HG03571 (cell line): ENCODE data around the gene MBD4.
"Not testable (repeated sequence)": the region's sequence is repeated elsewhere in the genome, so short reads cannot be mapped to it uniquely, and the experiment has no call there.

Source experiments
- ATAC-seq: cut with Tn5 transposase; IDR thresholded peaks from one replicate; pipeline ENCODE4 v1.9.1; 2021; ENCODE audit not compliant: unreplicated experiment

The MBD4 gene

GRCh38 chr3:129413238-129413637, 26.5 kb downstream of the MBD4 start:
- not testable (repeated sequence) for ATAC-seq

GRCh38 chr3:129412542-129413198, 27.1 kb downstream of the MBD4 start:
- ATAC-seq: no peak

- ATAC-seq: no peak
These were observed 28.8 kb downstream of the MBD4 start for GRCh38 chr3:129410971-129411370.

- ATAC-seq: no peak
These were observed 30.2 kb downstream of the MBD4 start for GRCh38 chr3:129409541-129409940.

- no peak for ATAC-seq
These were observed 35.1 kb downstream of the MBD4 start for GRCh38 chr3:129404610-129405009.

- no peak for ATAC-seq
These were observed 35.6 kb downstream of the MBD4 start for GRCh38 chr3:129404130-129404529.

GRCh38 chr3:129403450-129403849, 36.3 kb downstream of the MBD4 start:
- no peak for ATAC-seq

GRCh38 chr3:129402616-129403015, 37.1 kb downstream of the MBD4 start:
- no peak for ATAC-seq

GRCh38 chr3:129402210-129402609, 37.5 kb downstream of the MBD4 start:
- no peak for ATAC-seq

GRCh38 chr3:129399895-129400357, 39.8 kb downstream of the MBD4 start:
- no peak for ATAC-seq

- ATAC-seq: peak; percentile 75
These were observed 40.4 kb downstream of the MBD4 start for GRCh38 chr3:129399145-129399894.

GRCh38 chr3:129398803-129399144, 41.0 kb downstream of the MBD4 start:
- ATAC-seq: no peak

- not testable (repeated sequence) for ATAC-seq
These were observed 45.8 kb downstream of the MBD4 start for GRCh38 chr3:129393760-129394564.

GRCh38 chr3:129393271-129393670, 46.5 kb downstream of the MBD4 start:
- ATAC-seq: no peak

- not testable (repeated sequence) for ATAC-seq
These were observed 47.5 kb downstream of the MBD4 start for GRCh38 chr3:129392106-129392887.

- not testable (repeated sequence) for ATAC-seq
These were observed 48.2 kb downstream of the MBD4 start for GRCh38 chr3:129391583-129391982.

GRCh38 chr3:129389572-129389937, 50.2 kb downstream of the MBD4 start:
- ATAC-seq: no peak

GRCh38 chr3:129388791-129389571, 50.8 kb downstream of the MBD4 start:
- not testable (repeated sequence) for ATAC-seq

GRCh38 chr3:129387487-129387886, 52.3 kb downstream of the MBD4 start:
- no peak for ATAC-seq

- ATAC-seq: no peak
These were observed 52.8 kb downstream of the MBD4 start for GRCh38 chr3:129386984-129387383.
